Stimulated activated naive CD4-positive, alpha-beta T cell treated with Interleukin-2 at 50 U/mL for 16 hours (primary cell): ENCODE results near the gene LRSAM1.

Experiments used
- DNase-seq: peaks from one replicate; lab custom pipeline; 2025; lab: John Stamatoyannopoulos, UW

Gene LRSAM1

DNA sequence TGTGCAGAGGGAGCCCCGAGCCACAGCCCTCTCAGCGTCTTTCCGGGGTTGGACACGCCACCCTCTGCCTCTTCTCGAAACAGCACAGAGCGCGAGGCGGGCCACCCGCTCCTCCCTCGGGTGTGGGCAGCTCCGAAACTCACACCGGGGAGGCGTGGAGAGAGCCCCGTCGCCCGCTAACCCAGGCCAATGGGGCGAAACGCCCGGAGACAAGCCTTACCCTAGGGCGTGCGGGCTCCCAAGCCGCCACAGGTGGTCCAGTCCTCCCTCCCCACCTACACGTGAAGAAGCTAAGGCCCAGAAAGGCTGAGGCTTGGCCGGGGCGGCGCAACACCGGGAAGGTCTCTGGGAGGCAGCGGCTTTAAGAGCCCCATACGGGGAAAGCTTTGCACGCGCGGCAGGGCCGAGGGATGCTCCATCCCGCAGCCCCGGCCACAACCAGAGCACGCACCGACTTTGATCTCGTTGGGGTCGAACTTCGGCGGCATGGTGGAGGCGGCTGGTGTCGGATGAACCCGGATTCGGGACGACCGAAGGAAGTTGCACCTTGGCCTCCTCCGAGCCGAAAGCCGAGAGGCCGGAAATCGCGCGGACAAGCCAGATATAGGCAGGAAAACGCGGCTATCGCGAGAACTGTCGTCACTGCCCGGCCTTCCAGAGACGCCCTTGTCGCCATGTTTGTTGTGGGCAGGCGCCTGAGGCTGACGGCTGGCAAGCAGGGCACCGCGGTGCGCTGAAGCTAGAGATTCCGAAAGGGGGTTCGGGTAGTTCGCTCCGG, at the start of gene LRSAM1, which contains the start of gene RPL12:
LRSAM1 (plus strand) TSS at position 681 of the 778 bp plus-strand sequence. CDS start 3,018 bp downstream, outside the sequence.
RPL12 (minus strand) TSS at position 577 of the 778 bp plus-strand sequence; CDS start at position 488, 89 bp downstream.
- peak; percentile 96 for DNase-seq

DNA sequence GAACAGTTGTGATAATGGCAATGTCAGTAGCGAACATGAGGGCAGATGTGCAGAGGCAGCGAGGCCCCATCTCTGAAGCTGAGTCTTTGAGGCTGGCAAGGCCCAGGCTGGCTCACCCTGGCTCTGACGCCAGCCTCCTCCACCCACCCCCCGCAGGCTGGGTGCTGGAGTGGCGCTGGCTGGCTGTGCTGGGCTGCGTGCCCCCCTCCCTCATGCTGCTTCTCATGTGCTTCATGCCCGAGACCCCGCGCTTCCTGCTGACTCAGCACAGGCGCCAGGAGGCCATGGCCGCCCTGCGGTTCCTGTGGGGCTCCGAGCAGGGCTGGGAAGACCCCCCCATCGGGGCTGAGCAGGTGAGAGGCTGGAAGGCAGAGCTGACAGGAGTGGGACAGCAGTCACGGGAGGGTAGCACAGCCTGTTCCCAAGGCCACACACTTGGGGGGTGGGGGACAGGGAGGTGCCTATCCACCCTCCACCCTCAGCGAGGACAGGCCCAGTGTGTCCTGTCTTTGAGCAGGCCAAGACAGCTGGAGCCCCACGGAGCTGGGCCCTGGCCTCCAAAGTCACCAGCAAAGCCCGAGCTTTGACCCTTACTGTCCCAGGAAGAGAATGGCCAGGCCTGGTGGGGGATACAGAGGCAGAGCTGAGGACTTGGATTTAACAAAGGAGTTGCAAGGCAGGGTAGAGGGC, 48.8 kb upstream of the LRSAM1 start:
- DNase-seq, result no peak

DNA sequence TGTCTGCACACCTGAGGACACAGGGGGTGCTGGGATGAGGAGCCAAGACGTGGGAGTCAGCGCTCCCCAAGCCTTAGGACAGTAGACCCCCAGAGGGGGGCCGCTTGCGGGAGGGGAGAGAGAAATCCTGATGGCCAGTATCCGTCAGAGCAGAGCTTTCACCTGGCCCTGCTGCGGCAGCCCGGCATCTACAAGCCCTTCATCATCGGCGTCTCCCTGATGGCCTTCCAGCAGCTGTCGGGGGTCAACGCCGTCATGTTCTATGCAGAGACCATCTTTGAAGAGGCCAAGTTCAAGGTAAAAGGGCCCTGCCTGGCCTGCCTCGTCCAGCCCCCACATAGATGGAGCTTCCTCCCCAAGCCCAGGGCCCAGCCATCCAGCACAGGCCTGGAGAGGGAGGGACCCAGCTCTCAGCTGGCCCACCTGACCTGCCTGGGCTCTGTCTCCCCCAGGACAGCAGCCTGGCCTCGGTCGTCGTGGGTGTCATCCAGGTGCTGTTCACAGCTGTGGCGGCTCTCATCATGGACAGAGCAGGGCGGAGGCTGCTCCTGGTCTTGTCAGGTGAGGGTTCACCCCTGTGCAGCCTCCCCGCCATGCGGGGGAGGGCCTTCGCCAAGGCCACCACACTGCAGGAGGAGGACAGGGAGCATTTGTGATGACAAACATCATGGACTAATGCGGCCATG, 47.7 kb upstream of the LRSAM1 start:
- no peak for DNase-seq

DNA sequence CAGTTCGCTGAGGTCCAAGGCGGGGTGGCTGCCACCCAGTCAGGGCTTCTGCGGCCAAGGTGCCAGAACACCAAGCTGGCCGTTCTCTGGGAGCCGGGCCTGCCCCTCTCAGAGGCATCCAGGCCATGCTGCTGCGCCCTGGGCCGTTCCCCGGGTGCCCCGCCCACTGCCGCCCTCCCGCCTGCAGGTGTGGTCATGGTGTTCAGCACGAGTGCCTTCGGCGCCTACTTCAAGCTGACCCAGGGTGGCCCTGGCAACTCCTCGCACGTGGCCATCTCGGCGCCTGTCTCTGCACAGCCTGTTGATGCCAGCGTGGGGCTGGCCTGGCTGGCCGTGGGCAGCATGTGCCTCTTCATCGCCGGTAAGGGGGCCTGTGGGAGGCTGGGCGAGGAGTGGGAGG, 46.7 kb upstream of the LRSAM1 start:
- no peak for DNase-seq

DNA sequence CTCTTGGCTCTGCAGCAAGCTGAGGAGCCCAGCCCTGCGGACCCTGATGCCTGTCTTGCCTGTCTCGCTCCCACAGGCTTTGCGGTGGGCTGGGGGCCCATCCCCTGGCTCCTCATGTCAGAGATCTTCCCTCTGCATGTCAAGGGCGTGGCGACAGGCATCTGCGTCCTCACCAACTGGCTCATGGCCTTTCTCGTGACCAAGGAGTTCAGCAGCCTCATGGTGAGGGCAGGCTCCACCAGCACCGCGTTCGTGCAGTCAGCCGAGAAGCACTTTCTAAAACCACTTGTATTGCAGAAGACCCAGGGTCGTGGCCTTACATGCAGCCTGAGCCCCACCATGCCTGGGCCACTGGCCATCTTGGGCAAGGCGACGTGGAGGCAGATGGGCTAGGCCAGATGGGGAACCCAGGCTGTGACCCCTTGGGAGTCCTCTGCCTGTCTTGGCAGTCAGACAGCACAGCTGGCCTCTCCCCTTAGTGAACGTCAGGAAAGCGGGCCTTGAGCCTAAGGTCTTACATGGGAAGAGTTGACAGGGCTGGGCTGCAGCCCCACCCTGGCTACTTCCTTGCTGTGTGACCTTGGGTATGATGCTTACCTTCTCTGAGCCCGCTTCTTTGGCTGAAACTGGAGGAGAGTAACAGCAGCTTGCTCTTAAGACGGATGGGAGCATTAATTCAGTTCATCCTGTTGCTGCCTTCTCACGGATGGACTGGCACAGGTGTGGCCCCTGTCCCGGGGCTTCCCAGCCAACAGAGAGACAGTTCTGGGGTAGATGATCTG, 45.8 kb upstream of the LRSAM1 start:
- DNase-seq, result no peak

DNA sequence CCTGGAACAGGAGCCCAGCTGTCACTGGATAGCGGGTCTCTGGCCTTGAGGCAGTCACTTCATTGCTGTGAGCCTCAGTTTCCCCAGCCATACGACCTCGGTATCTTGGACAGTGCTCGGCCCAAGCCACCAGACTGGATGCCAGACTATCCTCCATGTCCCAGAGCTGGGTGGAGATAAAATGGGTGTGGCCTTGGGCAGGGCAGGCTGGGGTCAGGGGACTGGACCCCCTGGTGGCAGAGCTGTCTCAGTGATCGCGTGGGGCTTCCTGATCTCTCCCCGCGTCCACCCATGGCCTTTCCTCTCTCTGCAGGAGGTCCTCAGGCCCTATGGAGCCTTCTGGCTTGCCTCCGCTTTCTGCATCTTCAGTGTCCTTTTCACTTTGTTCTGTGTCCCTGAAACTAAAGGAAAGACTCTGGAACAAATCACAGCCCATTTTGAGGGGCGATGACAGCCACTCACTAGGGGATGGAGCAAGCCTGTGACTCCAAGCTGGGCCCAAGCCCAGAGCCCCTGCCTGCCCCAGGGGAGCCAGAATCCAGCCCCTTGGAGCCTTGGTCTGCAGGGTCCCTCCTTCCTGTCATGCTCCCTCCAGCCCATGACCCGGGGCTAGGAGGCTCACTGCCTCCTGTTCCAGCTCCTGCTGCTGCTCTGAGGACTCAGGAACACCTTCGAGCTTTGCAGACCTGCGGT, 44.4 kb upstream of the LRSAM1 start:
- DNase-seq, result no peak

DNA sequence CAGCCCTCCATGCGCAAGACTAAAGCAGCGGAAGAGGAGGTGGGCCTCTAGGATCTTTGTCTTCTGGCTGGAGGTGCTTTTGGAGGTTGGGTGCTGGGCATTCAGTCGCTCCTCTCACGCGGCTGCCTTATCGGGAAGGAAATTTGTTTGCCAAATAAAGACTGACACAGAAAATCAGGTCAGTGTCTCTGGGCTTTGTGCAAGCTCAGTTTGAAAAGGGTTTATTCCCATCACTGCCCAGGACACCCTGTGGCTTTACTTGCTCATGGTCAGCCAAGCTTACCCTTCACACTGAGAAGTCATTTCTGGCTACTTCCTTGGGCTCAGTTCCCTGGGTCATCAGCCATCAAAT, 43.8 kb upstream of the LRSAM1 start:
- DNase-seq, result no peak

DNA sequence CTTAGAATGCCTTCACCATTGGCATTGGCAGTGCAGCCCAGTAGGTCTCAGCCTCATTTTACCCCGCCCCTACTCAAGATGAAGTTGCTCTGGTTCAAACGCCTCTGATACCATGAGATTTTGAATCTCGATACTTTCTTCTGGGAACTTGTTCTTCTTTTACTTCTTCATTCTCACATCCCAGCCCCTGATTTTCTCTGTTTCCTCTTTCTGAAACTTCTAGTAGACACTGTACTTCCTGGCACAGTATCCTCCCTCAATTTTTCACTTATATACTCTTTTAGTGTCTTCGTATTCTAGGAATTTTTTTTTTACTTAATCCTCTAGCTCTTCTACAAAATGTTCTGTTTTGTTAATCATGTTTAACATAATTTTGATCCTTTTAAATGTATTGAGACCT, 40.2 kb upstream of the LRSAM1 start:
- DNase-seq, result no peak

DNA sequence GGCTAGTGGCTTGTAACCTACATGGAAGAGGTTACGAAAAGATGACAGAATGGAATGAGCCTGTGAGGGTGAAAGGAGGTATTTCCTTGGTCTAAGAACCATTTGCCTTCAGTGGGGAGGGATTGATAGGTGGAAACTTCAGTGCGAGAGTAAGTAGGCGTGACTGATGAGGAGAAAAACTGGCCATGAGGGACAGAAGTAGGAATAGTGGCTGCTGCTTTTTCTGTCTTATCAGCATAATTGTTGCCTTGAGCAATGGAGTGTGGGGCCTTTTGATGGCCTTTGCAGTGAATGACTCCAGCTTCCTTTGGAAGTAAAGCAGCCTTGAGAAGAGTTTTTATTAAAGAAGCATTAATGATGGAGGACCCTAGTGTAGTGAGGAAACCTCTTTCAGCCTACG, 36.2 kb upstream of the LRSAM1 start:
- no peak for DNase-seq

DNA sequence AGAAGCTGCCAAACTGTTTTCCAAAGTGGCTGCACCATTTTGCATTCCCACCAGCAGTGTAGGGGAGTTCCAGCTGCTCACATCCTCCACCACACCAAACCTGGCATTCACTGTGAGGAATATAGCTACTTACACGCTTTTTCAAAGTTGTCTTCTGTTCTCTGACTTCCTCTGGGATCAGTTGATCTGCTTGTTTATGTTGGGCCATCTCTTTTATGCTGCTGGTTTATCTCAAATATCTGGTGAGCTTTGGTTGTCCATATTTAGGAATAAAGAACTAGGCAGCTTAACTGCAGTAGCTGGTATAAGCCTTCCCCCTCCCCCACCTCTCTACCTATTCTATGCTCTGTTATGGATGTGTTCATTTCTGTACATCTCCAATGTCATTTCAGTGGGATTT, 35.7 kb upstream of the LRSAM1 start:
- no peak for DNase-seq

DNA sequence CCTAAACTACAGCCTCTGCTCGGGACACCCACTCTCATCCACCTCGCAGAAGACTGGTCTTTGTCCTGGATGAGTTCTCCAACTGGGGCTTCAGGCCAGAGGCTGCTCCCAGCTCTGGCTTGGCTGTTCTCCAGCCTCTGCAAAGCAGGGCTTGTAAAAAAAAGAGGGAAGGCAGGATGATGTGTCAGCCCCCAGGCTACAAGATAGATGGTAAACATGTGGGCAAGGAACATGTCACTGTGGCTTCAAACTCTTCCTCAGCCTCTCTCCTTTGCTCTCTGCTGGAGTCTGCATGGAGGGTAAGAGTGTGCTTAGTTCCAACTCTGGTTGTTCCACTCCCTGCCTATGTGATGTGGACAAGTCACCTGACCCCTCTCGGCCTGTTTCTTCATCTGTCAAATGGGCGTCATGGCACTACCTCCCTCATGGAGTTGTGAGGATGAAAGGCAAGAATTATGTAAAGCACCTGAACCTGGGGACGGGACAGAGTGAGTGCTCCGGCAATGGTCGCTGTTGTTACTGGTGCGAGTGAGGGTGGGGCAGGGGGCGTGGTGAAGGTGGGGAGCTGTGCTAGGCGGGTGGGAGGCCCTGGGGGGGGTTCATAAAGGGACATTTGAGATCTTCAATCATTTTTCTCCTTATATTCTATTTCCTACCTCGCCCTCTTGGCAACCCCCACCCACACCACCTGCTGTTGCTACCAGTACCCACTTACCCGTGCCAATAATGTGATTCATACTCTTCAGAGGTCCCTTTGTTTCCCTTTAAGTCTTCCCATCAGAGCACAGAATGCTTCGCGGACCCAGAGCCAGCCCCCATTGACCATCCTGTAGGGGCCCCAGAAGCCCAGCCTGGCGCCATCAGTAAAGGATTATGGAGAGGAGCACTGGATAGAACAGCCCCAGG, 33.9 kb upstream of the LRSAM1 start:
- no peak for DNase-seq

DNA sequence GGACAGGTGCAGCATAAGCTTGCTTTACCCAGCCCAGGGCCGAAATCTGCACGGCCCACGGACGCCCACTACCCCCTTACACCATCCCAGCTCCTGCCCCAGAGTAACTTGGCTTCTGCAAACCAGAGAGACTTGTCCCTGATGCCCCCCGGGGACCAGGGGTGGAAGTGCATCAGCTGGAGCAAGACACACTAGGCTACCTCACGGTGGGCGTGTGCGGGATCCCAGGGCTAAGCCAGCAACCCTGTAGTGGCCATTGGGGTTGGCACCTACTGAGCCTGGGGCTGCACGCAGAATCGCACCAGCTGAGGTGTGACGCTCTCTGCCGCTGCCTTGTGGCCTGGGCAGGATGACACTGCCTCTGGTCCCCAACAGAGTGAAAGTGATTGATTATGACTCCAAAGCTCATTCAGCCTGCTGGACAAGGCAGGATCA, 33.3 kb upstream of the LRSAM1 start:
- peak; percentile 32 for DNase-seq

DNA sequence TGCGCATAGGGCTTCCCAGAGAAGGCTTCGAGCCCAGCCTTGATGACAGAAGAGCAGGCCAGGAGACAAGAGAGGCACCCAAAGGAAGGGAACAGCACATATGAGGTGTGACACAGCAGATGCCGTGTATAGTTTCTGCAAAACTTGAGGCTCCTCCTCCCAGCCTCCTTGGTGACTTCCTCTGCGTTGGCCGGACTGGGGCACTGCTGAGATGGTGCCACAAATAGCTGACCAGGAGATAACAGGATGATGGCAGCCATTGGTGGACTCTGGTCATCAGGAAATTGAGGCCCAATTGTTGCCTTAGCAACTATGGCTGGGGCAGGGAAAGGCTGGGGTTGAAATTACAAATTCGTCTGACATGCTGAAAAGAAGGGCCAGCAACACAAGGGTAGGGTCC, 32.0 kb upstream of the LRSAM1 start:
- no peak for DNase-seq

DNA sequence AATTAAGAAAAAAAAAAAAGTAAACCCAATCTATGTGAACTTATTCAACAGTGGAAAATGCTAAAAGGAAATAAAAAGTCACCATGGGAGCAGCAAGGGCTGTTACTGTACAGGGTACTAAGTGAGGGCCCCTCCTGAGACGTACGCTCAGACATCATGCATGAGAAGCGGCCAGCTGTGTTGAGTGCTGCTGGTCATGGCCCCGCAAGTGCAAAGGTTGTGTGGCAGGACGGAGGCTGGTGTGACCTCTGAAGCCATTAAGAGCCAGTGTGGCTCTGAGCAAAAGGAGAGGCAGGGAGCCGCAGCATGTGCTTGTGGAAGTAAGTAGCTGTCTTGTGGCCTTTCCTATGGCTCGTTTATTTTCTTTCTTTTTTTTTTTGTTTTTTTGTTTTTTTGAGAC, 30.3 kb upstream of the LRSAM1 start:
- no peak for DNase-seq

DNA sequence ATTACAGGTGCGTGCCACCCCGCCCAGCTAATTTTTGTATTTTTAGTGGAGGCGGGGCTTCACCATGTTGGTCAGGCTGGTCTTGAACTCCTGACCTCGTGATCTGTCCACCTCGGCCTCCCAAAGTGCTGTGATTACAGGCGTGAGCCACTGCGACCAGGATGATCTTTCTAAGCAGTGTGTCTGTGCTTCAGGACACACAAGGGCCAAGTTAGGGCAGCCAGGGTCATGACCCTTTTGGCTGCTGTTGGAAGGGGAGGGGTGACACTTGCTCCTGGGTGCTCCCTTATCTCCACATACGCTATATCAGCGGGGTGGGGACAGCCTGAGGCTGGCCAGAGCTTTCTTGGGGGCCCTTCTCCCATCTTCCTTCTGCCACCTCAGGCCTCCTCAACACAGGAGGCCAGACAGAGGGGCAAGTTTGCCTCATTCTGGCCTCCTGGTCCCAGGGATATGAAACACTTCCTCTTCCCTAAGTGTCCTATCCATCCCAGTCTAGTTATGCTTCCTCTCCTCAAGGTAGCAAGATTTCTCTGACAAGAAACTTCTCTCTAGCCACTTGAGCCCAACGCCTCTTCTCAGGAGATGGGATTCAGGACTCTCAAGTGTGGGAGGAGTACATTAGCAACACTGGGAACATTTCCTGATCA, 29.1 kb upstream of the LRSAM1 start:
- no peak for DNase-seq

DNA sequence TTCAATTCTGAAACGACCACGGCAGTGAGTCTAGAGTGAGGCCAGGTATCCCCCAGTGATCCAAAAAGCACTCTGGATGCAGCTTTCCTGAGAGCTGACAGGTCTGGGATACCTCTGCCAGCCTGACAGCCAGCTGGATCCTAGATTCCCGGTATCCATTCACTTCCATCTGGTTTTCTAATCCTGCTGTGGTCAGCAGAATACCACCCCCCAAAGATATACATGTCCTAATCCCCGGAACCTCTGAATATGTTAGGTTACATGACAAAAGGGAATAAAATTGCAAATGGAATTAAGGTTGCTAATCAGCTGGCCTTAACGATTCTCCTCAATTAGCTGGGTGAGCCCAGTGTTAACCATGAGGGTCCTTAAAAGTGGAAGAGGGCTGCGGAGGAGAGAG, 28.5 kb upstream of the LRSAM1 start:
- no peak for DNase-seq

DNA sequence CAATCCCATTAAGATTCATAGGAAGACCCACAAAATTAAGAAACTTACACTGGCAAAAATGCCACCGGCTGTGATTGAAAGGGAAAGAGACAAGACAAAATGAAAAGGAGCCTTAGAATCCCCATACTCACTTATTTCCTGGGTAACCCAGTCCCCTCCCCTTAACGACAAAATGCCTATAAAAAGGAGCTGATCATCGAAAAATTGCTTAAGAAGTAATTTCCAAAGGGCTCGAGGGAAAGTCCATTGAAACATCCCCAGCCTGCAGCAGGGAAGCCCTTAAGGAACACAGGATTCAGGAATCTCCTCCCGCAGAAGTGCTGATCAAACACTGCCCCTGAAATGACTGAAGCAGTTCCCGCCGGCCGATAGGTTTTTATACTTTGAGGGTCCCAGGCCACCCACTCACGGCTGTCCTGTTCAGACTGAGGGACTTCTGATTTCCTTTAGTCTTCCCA, 27.8 kb upstream of the LRSAM1 start:
- DNase-seq, result no peak

DNA sequence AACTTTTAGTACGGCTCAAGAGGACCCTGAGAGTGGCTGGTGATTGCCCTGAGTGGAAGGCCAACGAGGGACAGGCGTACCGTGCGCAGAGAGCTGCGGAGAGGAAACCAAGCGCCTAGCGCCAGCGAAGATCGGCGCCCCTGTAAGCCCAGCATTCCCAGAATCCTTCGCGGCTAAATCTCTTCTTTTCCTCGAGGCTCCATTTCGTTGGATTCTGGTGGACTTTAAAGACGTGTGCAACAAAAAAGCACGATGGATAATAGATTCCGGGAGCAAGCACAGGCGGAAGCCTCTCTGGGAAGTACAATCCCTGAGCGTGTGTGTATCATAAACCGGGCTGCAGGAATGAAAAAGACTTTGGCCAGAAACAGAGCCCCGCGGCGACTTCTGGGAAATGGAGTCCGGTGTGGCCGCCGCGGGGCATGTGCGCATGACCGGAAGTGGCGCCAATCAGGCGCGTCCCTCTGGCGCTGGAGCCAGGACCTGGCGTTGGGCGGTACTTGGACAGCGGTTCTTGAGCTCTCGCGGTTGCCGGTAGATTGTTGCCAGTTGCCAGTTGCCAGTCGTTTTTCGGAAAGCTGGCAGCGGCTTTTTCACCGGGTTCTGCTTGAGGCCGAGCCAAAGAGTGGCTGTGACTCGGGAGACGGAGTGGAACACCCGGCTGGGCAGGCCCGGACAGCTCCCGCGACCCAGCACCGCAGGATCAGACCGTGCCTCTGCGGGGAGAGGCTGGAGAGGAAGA, 27.2 kb upstream of the LRSAM1 start, which contains the start of gene ZNF79:
ZNF79 (plus strand) TSS at position 449 of the 742 bp plus-strand sequence. CDS start 406 bp downstream, outside the sequence.
- peak; percentile 91 for DNase-seq

DNA sequence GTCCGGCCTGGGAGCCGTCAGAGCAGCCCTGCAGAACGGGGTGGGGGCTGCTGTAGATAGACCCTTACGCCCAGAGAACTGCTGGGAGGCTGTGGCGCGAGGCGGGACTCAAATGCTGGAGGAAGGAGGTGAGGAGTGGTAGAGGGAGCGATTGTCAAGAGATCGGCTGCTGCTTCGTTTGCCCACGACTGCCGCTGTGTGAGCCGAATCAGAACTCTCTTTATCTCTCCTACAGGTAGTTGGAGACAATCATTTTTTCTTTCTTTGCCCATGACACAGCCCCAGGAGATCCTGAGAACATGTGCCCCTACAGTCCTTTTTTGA, 26.7 kb upstream of the LRSAM1 start:
- no peak for DNase-seq
